Stimulated activated CD4-positive, alpha-beta T cell treated with anti-CD3 and anti-CD28 coated beads, Interleukin-1b, Interleukin-23, amount 100 ng/mL, for 24 hours (primary cell): Measurements from ENCODE around the gene FAM186B.

Experiments
- DNase-seq, 4 experiments: peaks; one replicate each; pipeline ENCODE4 v3.0.0-alpha.2; 2020; ENCODE audit warnings: low read depth in 4 of 4, low spot score in 1 of 4

Gene FAM186B

DNA sequence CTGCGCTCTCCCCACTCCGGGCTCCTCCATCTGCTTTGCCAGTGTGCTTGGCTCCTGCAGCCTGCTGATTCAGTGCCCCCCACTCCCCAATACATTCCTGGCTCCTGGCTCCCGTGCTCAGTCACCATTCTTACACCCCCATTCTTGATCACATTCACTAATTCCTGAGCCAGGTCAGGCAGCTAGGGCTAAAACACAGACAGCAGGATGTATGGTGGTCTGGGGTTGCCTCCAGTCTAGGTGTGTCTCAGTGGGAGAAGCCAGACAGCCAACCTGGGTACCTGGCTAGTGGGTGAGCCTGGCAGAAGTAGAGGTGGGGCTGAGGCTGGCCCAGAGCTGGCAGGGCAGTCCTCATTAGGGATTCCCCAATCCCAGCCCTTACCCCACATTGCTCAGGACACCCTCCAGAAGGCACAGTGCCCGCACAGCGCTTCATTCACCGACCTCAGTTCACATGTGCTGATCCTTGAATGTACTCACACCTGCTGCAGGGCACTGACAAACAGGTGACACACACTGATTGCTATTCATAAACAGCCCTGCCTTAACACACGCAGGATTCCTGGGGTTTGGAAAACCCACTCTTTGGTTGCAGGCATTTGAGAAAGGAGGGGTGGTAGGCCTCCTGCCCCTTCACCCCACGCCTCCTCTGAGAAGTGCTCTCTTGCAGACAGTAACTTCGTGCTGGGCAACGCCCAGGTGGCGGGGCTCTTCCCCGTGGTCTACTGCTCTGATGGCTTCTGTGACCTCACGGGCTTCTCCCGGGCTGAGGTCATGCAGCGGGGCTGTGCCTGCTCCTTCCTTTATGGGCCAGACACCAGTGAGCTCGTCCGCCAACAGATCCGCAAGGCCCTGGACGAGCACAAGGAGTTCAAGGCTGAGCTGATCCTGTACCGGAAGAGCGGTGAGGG is 65.0 kb downstream of the FAM186B start:
- DNase-seq, result no peak

- no peak for DNase-seq
Observed at GRCh38 chr12:49539406-49540228, 65.8 kb downstream of the FAM186B start.

GRCh38 chr12:49538510-49539403 is 66.7 kb downstream of the FAM186B start, which contains the start of gene KCNH3:
KCNH3 (plus strand) TSS chr12:49539030; CDS start chr12:49539417, 387 bp downstream.
- DNase-seq, result peak; percentile 46 to 79 (median 64)

DNA sequence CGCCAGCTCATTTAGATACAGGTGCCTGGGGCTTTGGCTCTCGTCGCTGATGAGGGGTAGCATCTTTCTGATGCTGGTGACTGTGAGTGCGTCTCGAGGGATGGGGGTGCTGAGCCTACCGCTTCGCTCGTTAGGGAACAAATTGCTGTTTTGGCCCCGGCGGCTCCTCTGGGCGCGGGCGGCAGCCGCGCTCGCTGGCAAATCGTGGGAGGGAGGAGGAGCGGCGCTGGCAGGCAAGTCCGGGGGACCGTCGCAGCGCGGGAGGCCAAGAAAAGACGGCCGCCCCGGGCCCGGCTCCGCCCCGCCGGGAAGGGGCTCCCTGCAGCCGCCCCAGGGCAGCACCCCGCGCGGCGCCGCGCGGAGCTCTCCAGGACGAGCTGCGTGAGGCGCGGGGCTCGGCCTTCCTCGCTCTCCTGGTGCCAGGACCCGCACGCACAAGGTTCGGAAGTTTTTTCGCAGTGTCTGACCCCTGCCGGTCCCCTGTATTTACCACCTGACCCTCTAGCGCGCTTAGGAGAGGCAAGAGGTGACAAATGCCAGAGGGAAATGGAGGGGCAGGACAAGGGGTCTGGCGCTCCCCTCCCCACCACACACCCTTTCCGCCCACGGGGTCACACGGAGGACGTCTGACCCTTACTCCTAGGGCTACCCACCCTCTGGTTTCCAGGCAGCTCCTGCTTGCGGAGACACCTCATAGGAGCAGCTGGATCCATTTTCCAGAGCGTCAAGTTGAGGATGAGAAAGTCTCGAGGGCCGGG is 67.5 kb downstream of the FAM186B start:
- DNase-seq, result no peak
